CD4-positive, alpha-beta T cell treated with Interleukin-4 for 1 hour (primary cell): Measurements from ENCODE around the gene GUK1.
"Not testable (repeated sequence)": the region's sequence is repeated elsewhere in the genome, so short reads cannot be mapped to it uniquely, and the experiment has no call there.

Experiments
- DNase-seq, 2 donors: peaks; one replicate each; pipeline ENCODE4 v3.0.0-alpha.2; 2020 to 2022

Gene GUK1

GRCh38 chr1:228105270-228105995 lies 34.6 kb upstream of the GUK1 start:
- DNase-seq = no peak

GRCh38 chr1:228105996-228106799 lies 33.9 kb upstream of the GUK1 start:
- DNase-seq = no peak

DNA sequence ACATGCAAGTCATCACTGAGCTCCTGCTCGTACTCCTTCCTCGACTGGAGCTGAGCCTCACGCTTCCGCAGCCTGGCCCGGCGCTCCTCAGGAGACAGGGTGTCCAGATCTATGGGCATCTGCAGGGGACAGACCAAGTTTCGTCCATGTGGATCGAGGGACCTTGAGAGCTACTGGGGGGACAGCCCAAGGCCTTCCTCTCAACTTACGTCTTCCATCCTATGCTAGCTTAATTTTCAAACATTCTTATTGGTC lies 33.4 kb upstream of the GUK1 start:
- no peak for DNase-seq

- DNase-seq = no peak
Observed at GRCh38 chr1:228107636-228108035, 32.4 kb upstream of the GUK1 start.

DNA sequence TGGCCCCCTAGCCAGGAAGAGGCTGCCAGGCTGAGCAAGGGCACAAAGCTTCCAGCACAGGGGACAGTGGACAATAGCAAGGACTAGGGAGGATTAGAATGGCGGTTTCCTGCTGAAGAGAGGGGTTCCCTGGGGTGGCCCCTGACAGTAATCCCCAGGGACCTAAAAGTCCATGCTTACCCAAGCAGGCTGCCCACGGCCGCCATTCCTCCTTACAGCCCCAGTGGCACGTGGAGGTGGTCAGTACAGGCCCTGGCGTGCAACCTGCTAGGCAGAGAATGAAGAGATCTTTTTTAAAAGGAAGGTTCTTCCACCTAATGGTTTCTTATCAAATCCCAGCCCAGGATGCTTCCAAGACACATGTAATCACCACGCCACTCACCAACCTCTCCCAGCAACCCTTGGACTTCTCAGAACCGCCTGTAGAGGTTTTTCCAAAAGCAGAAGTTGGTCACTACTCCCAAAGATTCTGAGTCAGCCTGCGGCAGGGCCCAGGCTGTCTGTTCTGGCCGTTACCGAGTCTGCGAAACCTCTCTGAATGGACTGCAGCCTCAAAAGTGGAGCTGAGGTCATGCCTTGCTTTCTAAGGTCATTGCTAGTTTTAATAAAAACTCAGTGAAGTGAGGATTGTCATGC lies 31.9 kb upstream of the GUK1 start:
- no peak for DNase-seq

- no peak for DNase-seq
Observed at GRCh38 chr1:228108742-228109072, 31.4 kb upstream of the GUK1 start.

GRCh38 chr1:228109073-228109961 lies 30.8 kb upstream of the GUK1 start, which contains the start of gene MRPL55:
Gene MRPL55, minus strand, starts transcription at chr1:228109299. Its CDS starts 1,039 bp downstream, at chr1:228108260.
- peak; percentile 97 to 98 for DNase-seq

- no peak for DNase-seq
Observed at GRCh38 chr1:228109962-228110488, 30.1 kb upstream of the GUK1 start.

DNA sequence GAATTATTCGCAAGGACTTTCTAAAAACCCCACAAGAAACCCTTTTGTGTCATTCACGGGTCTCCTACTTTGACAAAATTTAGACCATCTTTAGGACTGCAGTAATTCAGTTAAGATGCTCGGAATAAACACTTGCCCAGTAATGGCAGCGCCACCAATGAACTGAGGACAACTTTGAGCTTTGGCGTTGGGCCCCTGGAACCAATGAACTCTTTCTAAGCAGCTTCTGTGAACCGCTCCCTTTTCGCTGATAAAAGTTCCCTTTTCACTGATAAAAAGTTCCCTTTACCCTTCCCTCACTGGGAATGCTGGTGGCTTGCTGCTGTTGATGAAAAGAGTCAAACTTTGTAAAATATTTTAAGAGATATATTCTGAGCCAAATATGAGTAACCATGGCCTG lies 29.5 kb upstream of the GUK1 start:
- DNase-seq = no peak

GRCh38 chr1:228111315-228111714 lies 28.8 kb upstream of the GUK1 start:
- DNase-seq = not testable (repeated sequence)

DNA sequence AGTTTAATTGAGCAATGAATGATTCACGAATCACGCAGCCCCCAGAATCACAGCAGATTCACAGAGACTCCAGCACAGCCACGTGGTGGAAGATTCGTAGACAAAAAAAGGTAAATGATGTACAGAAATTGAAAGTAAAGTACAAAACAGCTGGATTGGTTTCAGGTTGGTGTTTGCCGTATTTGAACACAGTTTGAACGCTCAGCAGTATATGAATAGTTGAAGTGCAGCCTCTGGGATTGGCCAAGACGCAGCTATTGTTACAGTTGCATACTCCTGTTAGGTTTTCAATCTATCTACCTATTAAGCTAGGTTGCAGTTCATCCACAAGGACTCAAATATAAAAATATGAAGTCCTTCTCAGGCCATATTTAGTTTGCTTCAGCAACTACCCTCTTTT lies 27.9 kb upstream of the GUK1 start:
- DNase-seq = no peak

GRCh38 chr1:228112617-228113016 lies 27.5 kb upstream of the GUK1 start:
- DNase-seq = no peak

GRCh38 chr1:228114827-228115226 lies 25.3 kb upstream of the GUK1 start:
- no peak for DNase-seq

- no peak for DNase-seq
Observed at GRCh38 chr1:228117335-228117734, 22.7 kb upstream of the GUK1 start.

- DNase-seq = no peak
Observed at GRCh38 chr1:228118040-228118439, 22.0 kb upstream of the GUK1 start.

GRCh38 chr1:228120351-228120750 lies 19.7 kb upstream of the GUK1 start:
- DNase-seq = no peak

DNA sequence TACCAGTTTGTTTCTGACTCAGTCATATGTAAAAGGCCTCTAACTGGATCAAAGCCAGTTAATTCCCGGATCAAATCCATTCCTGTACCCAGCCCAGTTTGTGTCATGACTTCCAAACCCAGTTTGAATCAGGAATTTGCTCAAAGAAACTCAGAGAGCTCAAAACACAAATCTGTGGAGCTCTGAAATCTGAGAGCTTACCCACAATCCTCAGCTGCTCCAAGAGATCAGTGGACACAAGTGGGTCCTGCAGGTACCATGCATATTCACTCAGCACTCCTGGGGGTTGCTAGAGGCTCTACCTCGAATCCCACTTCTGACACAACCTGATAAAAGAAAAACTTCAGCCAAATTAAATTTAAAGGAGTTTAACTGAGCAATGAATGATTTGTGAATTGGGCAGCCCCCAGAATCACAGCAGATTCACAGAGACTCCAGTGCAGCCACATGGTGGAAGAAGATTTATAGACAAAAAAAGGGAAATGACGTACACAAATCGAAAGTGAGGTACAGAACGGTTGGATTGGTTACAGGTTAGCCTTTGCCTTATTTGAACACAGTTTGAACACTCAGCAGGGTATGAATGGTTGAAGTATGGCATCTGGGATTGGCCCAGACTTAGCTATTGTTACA lies 19.1 kb upstream of the GUK1 start:
- no peak for DNase-seq

GRCh38 chr1:228122921-228123441 lies 17.1 kb upstream of the GUK1 start:
- DNase-seq = no peak

- no peak for DNase-seq
Observed at GRCh38 chr1:228123505-228123904, 16.6 kb upstream of the GUK1 start.

- no peak for DNase-seq
Observed at GRCh38 chr1:228125185-228125584, 14.9 kb upstream of the GUK1 start.

DNA sequence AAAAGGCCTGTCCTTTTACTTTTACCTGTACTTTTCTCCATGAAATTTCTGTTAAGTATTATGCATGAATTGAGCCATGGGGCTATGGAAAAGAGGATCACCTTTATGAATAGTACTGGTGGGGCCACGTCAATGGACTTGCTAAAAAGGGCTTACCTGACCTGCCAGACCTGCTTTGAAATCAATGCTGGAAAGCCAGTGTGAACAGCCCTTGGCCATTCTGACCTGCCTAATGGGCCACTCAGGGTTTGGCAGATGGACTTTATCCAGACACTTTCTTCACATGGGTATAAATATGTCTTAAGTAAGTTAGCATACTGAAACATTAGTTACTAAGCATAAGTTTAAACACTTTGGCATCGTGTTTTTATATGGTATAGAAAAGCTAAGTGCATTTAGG lies 8.3 kb upstream of the GUK1 start:
- DNase-seq = no peak

GRCh38 chr1:228134591-228134990 lies 5.5 kb upstream of the GUK1 start:
- DNase-seq = no peak
